Stimulated activated CD8-positive, alpha-beta memory T cell treated with anti-CD3 and anti-CD28 coated beads, Interleukin-4, amount 100 ng/mL, for 4 hours (primary cell): ENCODE data around the gene A2ML1.
"Not testable (repeated sequence)": the region's sequence is repeated elsewhere in the genome, so short reads cannot be mapped to it uniquely, and the experiment has no call there.

Experiments
- DNase-seq, 2 donors: peaks; one replicate each; pipeline ENCODE4 v3.0.0-alpha.2; 2020; ENCODE audit warnings: low read depth in 2 of 2, low spot score in 1 of 2

Gene A2ML1

DNA sequence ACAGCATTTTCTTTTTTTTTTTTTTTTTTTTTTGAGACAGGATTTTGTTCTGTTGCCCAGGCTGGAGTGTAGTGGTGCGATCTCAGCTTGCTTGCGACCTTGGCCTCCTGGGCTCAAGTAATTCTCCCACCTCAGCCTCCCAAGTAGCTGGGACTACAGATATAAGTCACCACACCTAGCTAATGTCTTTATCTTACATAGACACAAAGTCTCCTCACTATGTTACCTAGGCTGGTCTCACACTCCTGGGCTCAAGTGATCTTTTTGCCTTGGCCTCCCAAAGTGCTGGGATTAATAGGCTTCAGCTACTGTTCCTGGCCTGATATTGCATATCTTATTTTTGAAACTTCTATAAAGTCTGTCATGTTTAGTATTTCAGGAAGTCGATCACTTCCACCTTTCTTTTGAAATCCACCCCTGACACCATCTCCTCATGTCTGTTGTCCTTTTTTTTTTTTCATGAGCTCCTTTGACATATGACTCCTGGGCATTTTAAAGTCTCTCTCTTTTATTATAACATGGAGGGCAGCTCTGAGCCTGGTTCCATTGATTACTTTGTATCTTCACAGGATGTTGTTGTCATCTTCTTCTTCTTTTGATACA lies 5.9 kb upstream of the A2ML1 start:
- DNase-seq, result no peak

- DNase-seq, result no peak
These were observed 4.6 kb upstream of the A2ML1 start for GRCh38 chr12:8817856-8818255.

DNA sequence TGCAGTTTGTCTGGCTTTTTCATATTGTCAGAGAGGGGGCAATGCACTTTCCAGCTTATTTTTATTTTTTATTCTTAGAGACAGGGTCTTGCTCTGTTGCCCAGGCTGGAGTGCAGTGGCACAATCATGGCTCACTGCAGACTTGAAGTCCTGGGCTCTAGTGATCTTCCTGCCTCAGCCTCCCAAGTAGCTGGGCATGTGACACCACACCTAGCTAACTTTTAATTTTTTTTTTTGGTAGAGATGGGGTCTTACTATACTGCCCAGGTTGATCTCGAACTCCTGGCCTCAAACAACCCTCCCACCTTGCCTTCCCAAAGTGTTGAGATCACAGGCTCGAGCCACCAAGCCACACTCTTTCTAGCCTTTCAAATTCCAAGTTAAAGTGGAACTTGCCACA lies 3.9 kb upstream of the A2ML1 start:
- DNase-seq, result no peak

DNA sequence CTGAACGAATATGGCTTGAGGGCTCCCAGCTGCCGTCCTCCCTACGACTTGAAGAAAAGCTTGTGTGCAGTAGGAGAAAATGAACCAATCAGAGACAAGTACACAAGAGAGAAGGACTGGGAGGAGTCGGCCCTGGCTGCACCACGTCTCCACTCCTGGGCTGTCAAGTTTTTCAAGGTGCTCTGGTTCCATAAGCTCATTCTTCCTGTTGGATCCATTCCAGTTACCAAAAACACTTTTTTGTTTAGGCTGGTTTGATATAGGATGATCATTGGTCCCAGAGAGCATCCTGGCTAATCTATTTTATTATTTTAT lies 2.8 kb upstream of the A2ML1 start:
- DNase-seq, result no peak

- not testable (repeated sequence) for DNase-seq
These were observed 1.6 kb upstream of the A2ML1 start for GRCh38 chr12:8820676-8821407.

DNA sequence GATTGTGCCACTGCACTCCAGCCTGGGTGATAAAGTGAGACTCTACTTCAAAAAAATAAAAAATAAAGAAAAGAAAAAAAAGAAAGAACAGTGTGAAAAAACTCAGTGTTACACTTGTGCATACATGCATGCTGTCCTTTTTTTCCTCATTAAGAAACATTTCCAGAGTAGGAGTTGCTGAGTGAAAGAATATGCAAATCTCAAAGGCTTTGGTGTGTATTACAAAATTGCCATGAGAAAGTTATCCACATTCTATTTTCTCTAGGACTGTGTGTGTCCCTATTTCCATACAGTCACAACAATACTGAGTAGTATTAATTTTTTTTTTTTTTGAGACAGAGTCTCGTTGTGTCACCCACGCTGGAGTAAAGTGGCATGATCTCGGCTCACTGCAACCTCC lies 830 bp upstream of the A2ML1 start:
- no peak for DNase-seq

DNA sequence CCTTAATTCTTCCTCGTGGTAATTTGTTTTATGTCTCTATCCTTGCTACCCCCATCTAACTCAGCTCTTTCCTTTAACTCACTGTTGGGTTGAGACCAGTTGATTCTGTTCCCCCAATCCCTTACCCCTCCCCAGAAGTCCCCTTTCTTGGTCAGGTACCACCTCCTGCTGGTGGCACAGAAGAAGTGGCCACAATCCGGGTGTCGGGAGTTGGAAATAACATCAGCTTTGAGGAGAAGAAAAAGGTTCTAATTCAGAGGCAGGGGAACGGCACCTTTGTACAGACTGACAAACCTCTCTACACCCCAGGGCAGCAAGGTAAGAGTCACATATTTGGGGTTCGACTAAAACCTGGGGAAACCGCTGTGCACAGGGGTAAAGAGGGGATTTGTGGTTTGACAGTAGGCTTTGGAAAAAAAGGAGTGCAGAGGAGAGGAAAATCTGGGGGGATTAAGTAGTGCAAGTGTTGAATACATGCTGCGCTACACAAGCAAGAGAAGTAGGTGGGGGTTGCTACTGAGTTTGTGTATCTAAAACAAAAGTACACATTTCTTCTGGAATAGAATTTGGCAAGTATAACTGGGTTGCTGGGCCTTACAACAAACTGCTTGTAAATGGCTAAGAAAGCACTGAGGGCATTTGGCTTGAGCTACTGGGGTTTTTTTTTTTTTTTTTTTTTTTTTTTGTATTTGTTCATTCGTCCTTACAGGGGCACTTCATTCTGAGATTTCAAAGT lies 1.3 kb downstream of the A2ML1 start:
- DNase-seq, result no peak

DNA sequence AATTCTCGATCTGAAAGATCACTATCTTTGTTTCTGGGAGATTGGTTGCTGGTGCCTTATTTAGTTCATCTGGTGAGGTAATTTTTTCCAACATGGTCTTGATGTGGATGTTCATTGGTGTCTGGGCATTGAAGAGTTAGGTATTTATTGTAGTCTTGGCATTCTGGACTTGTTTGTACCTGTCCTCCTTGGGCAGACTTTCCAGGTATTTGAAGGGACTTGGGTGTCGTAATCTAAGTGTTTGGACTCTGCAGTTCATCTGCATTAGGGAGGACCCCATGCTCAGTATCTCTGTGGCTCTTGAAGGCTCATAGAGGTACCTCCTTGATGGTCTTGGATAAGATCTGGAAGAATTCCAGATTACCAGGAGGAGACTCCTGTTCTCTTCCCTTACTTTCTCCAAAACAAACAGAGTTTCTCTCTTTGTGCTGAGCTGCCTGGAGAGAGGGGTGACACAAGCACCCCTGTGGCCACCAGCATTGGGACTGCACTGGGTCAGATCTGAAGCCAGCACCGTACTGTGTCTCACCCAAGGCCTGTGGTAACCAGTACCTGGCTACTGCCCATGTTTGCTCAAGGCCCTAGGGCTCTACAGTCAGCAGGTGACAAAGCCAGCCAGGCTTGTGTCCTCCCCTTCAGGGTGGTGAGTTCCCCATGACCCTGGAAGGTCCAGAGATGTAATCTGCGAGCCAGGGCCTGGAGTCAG lies 5.3 kb downstream of the A2ML1 start:
- DNase-seq, result no peak

- DNase-seq, result no peak
These were observed 6.1 kb downstream of the A2ML1 start for GRCh38 chr12:8828257-8829124.

- no peak for DNase-seq
These were observed 6.7 kb downstream of the A2ML1 start for GRCh38 chr12:8829125-8829518.

DNA sequence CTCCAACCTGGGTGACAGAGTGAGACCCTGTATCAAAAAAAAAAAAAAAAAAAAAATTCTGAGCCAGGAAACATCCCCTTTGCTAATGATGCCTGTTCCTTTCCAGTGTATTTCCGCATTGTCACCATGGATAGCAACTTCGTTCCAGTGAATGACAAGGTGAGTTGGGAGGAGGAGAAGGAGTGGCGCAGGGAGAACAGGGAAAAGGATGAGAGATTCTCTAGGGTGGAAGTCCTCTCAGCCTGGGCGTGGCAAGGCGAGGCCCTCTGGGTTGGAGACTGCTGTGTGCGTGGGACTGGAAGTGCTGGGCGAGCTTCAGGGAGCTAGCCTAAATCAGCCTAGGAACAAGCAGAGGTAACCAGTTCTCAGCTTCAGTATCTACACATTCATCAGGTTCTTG lies 7.2 kb downstream of the A2ML1 start:
- DNase-seq, result no peak

DNA sequence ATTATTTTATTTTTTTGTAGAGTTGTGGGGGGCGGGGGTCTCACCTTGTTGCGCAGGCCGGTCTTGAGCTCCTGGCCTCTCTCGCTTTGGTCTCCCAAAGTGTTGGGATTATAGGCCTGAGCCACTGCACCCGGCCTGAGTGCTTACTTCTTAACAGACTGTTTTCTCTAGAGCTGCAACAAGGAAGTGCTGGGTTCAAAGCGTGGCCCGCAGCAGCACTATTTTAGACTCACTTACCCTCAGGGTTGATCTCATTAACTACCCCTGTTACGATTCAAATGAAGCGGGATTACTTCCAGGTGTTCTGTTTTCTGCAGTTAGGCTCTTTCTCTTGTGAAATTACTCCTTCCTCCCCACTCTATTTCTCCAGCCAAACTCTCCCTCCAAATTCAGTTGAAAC lies 8.7 kb downstream of the A2ML1 start:
- no peak for DNase-seq

GRCh38 chr12:8832500-8832899 lies 10.1 kb downstream of the A2ML1 start:
- no peak for DNase-seq

GRCh38 chr12:8834230-8834629 lies 11.8 kb downstream of the A2ML1 start:
- DNase-seq, result no peak

DNA sequence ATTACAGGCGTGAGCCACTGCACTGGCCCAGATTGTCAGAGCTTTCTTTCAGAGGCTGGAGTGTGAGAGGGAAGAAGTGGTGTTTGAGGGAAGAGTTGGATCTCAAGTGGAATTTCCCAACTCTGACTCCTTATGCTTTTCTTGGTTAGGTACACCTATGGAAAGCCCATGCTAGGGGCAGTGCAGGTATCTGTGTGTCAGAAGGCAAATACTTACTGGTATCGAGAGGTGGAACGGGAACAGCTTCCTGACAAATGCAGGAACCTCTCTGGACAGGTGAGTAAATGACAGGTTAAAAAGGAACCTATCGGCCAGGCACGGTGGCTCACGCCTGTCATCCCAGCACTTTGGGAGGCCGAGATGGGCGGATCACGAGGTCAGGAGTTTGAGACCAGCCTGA lies 14.9 kb downstream of the A2ML1 start:
- DNase-seq, result no peak

GRCh38 chr12:8840321-8840720 lies 17.9 kb downstream of the A2ML1 start:
- no peak for DNase-seq

DNA sequence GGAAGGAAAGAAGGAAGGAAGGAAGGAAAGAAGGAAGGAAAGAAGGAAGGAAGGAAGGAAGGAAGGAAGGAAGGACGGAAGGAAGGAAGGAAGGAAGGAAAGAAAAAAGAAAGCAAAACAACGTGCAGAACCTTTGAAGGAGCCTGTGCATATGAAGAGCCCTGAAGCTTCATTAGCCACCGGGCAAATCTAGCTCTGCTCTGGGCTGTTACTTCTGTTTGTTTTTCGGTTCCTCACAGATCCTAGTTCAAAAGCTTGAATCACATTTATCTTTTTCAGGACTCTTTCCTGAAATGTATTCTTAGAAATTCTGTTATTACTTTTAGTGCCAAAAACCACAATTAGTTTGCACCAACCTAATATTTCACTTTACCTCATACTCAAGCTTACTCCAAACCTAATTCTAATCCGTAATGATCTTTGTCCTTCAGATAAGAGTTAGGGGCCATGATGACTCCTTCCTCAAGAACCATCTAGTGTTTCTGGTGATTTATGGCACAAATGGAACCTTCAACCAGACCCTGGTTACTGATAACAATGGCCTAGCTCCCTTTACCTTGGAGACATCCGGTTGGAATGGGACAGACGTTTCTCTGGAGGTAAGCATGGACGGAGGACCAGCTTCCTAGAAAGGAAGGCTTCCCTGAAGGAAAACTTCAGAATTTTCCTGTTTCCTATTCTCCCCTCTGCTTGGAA lies 18.7 kb downstream of the A2ML1 start:
- no peak for DNase-seq

DNA sequence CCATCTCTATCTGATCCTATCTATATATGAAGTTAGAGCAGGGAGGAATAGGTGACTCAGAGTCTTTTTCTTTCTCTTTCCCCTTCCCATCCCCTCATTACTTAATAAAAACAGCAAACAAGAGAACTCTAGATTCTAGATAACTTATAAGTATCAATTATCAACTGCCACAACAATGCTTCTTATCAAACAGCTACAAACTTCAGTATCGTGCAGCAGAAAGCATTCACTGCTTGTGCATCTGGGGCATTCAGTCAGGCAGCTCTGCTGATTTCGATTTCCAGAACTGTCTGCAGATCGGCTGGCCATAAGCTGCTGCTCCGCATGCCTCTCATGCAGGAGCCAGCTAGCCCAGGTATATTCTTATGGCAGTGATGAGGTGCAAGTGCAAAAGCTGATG lies 19.4 kb downstream of the A2ML1 start:
- no peak for DNase-seq

GRCh38 chr12:8844665-8845064 lies 22.2 kb downstream of the A2ML1 start:
- DNase-seq, result no peak

GRCh38 chr12:8846305-8846704 lies 23.9 kb downstream of the A2ML1 start:
- no peak for DNase-seq
